Activated CD4-positive, alpha-beta T cell treated with anti-CD3 and anti-CD28 coated beads, Interleukin-2, amount 10 ng/mL, durations not matched to agents 7 days and 5 days (primary cell): Measurements from ENCODE around the gene RAB35. TPM values are rescaled to one million over a fixed set of nuclear protein-coding genes. Genes with fewer than 3 reads are reported as not detected.

Source experiments
- CTCF ChIA-PET: fragments of 350-600 bp; sonication (Branson Sonifier 250); formaldehyde crosslinking; loops from one replicate; lab custom pipeline; 2021; ENCODE audit warnings: antibody characterized with exemption; lab: Charles Lee
- POLR2A ChIA-PET: fragments of 350-600 bp; sonication (Branson Sonifier 250); formaldehyde crosslinking; loops from one replicate; lab custom pipeline; 2021; ENCODE audit warnings: antibody characterized with exemption; lab: Charles Lee
- DNase-seq: peaks from one replicate; pipeline ENCODE4 v3.0.0-alpha.2; 2020
- H3K27ac Mint-ChIP-seq: one replicate; pipeline ENCODE4 v1.8.0; 2021; ENCODE audit warnings: mild to moderate bottlenecking, moderate library complexity, mixed read lengths
- H3K27me3 Mint-ChIP-seq: one replicate; pipeline ENCODE4 v1.8.0; 2021; ENCODE audit warnings: mixed read lengths
- H3K36me3 Mint-ChIP-seq: one replicate; pipeline ENCODE4 v1.8.0; 2021; ENCODE audit warnings: low read depth, mixed read lengths
- H3K4me1 Mint-ChIP-seq: one replicate; pipeline ENCODE4 v1.8.0; 2021; ENCODE audit warnings: mixed read lengths
- H3K4me3 Mint-ChIP-seq: one replicate; pipeline ENCODE4 v1.8.0; 2021; ENCODE audit warnings: mild to moderate bottlenecking, moderate library complexity, mixed read lengths
- H3K9me3 Mint-ChIP-seq: one replicate; pipeline ENCODE4 v1.8.0; 2021; ENCODE audit warnings: mixed read lengths
- total RNA-seq, 2 experiments: library from RNA; stranded (reverse); gene quantifications; one replicate each; pipeline ENCODE4 v1.2.3, GENCODE V29; 2021

The RAB35 gene
- total RNA-seq, 2 experiments from 2014 or later, result 76.5 TPM

DNA sequence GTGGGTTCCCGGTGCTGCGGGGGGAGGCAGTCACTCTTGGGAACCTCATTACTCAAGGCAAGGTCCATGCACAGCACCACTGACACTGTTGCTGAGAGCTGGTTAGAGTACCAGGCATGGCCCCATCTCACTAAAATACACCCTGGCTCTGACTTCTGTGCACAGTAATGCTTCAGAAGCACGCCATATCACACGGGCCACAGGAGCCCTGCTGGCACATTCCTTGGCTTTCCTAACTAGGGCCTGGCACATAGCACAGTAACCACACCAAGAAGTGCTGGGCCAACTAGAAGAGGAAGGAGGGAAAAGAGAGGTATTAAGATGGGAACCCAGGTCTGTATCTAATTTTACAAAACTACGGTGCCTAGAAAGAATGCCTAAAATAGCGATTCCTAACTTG, 13.5 kb upstream of the RAB35 start:
- H3K36me3 Mint-ChIP-seq, result peaks cover 51% of the 10 kb centered on the region
- no peak overlapping the region for H3K27ac Mint-ChIP-seq
- ChIA-PET CTCF (no interaction called here), POLR2A (no interaction called here)
- no peaks in the 10 kb centered on the region for H3K27me3 Mint-ChIP-seq
- no peaks in the 10 kb centered on the region for H3K9me3 Mint-ChIP-seq
- peaks cover 6% of the 10 kb centered on the region for H3K4me1 Mint-ChIP-seq
- no peak overlapping the region for H3K4me3 Mint-ChIP-seq
- DNase-seq, result no peak

DNA sequence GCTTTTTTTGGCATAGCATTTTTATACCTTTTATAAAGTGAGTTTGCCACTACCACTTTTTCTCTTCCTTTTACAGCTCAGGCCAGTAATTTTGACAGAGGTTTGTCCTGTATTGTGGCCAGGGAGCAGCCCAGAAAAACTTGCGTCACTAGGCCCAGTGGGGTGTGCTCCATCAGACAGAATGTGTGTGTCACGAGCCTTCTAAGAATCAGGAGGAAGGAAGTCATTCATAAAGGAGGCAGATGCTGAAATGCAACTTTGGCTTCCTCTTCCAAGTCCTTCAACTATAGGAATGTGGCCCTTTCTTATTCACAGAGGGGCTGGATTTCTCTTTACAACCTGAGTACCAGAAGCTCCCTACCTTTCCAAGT, 10.1 kb upstream of the RAB35 start:
- Mint-ChIP-seq H3K27ac (peak overlapping the region; percentile 72), H3K36me3 (peaks cover 34% of the 10 kb centered on the region), H3K27me3 (no peaks in the 10 kb centered on the region), H3K4me1 (peaks cover 31% of the 10 kb centered on the region), H3K9me3 (no peaks in the 10 kb centered on the region), H3K4me3 (no peak overlapping the region)
- ChIA-PET CTCF (interaction anchor here (1.0 to 1.7 kb wide), 4 partner anchors 9 to 139 kb away, joined by 3 to 5 read pairs (median 4); partner anchors contain the start of genes PXN and RAB35), POLR2A (no interaction called here)
- no peak for DNase-seq

GRCh38 chr12:120125792-120126634, 9.5 kb upstream of the RAB35 start:
- Mint-ChIP-seq H3K36me3 (peaks cover 30% of the 10 kb centered on the region), H3K27ac (no peak overlapping the region), H3K4me3 (no peak overlapping the region), H3K27me3 (no peaks in the 10 kb centered on the region), H3K4me1 (peaks cover 37% of the 10 kb centered on the region), H3K9me3 (no peaks in the 10 kb centered on the region)
- POLR2A ChIA-PET, result interaction anchor here (0.6 kb wide), 1 partner anchor 75 kb away, joined by 4 read pairs; the partner anchor contains the start of gene RPLP0
- DNase-seq, result no peak
- CTCF ChIA-PET, result interaction anchor here (0.8 to 1.7 kb wide), 4 partner anchors 9 to 139 kb away, joined by 3 to 5 read pairs (median 3); partner anchors contain the start of genes PXN and RAB35

- no peak for DNase-seq
- no peaks in the 10 kb centered on the region for H3K27me3 Mint-ChIP-seq
- H3K4me1 Mint-ChIP-seq, result peaks cover 47% of the 10 kb centered on the region
- peaks cover 31% of the 10 kb centered on the region for H3K36me3 Mint-ChIP-seq
- CTCF ChIA-PET, result interaction anchor here (1.6 kb wide), 1 partner anchor 8 kb away, joined by 3 read pairs; the partner anchor contains the start of gene RAB35
- no peak overlapping the region for H3K4me3 Mint-ChIP-seq
- POLR2A ChIA-PET, result interaction anchor here (0.6 kb wide), 1 partner anchor 76 kb away, joined by 4 read pairs; the partner anchor contains the start of gene RPLP0
- H3K9me3 Mint-ChIP-seq, result no peaks in the 10 kb centered on the region
- no peak overlapping the region for H3K27ac Mint-ChIP-seq
Measured at GRCh38 chr12:120125029-120125428, 8.5 kb upstream of the RAB35 start.

- Mint-ChIP-seq H3K27me3 (no peaks in the 10 kb centered on the region), H3K4me1 (peaks cover 68% of the 10 kb centered on the region), H3K36me3 (peaks cover 21% of the 10 kb centered on the region), H3K9me3 (no peaks in the 10 kb centered on the region), H3K4me3 (peak overlapping the region; percentile 37), H3K27ac (peak overlapping the region; percentile 93)
- CTCF ChIA-PET, result interaction anchor here (0.6 to 1.7 kb wide), 3 partner anchors 10 to 106 kb away, joined by 3 to 4 read pairs (median 4); no protein-coding TSS in a partner anchor
- POLR2A ChIA-PET, result interaction anchor here (0.6 to 1.2 kb wide), 3 partner anchors 17 to 143 kb away, joined by 3 to 4 read pairs (median 3); no protein-coding TSS in a partner anchor
- DNase-seq, result peak; percentile 48
Measured at GRCh38 chr12:120121766-120122293, 5.3 kb upstream of the RAB35 start.

DNA sequence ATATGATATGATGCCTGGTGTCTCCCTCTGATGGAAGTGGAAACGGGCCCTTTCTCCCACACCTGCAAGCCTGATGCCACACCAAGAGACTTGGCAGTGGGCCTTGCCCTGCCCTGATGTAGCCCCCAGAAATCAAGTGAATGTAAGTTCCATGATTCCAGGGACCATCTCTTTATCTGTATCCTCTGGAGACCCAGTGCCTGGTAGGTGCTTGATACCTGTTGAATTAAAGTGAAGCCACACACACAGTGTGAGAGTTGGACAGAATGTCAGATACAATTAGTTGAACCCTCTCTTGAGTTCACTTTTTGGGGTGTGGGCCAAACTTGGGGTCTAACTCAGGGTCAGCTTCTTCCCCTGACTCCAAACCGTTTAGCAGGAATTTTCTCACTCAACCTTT, 4.8 kb upstream of the RAB35 start:
- Mint-ChIP-seq H3K4me3 (no peak overlapping the region), H3K27me3 (no peaks in the 10 kb centered on the region), H3K27ac (peak overlapping the region; percentile 93), H3K4me1 (peaks cover 64% of the 10 kb centered on the region), H3K36me3 (peaks cover 16% of the 10 kb centered on the region), H3K9me3 (no peaks in the 10 kb centered on the region)
- ChIA-PET POLR2A (interaction anchor here (1.2 kb wide), 1 partner anchor 80 kb away, joined by 3 read pairs; no protein-coding TSS in a partner anchor), CTCF (interaction anchor here (0.6 to 1.7 kb wide), 4 partner anchors 9 to 107 kb away, joined by 3 to 4 read pairs (median 4); partner anchors contain the start of gene RPLP0)
- no peak for DNase-seq

DNA sequence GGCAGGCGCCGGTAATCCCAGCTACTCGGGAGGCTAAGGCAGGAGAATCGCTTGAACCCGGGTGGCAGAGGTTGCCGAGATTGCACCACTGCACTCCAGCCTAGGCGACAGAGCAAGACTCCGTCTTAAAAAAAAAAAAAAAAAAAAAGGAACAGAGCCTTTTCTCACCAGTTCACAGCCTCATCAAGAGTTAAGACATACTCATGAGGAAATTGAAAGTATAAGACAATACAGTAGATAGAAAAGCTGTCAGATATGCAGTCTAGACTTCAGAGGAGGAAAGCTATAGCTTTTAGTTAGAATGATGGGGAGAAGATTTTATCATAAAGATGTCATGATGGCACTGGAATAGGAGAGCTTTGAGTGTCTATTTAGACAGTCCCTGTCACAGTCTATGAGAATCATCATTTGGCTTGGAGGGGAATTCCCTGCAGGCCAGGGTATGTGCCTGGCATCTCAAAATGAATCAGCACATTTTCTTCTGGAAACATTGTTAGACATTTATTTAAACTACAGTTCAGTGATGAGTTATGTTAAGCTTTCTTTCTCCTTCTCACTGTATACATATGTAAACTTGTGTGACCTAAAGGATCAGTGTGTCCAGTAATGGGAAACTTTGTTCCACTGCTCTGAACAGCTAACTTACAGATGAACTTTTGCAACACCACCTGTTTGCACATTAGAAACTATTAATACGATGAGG, 2.9 kb upstream of the RAB35 start:
- ChIA-PET CTCF (interaction anchor here (0.6 to 1.7 kb wide), 10 partner anchors 11 to 436 kb away, joined by 3 to 8 read pairs (median 3); partner anchors contain the start of genes PXN and RPLP0), POLR2A (no interaction called here)
- Mint-ChIP-seq H3K4me1 (peaks cover 77% of the 10 kb centered on the region), H3K36me3 (peaks cover 30% of the 10 kb centered on the region), H3K27me3 (no peaks in the 10 kb centered on the region), H3K4me3 (peak overlapping the region; percentile 5), H3K9me3 (no peaks in the 10 kb centered on the region), H3K27ac (peak overlapping the region; percentile 7)
- no peak for DNase-seq

GRCh38 chr12:120118321-120119061, 1.9 kb upstream of the RAB35 start:
- ChIA-PET CTCF (interaction anchor here (1.1 to 1.4 kb wide), 3 partner anchors 16 to 132 kb away, joined by 3 to 5 read pairs (median 3); no protein-coding TSS in a partner anchor), POLR2A (interaction anchor here (1.7 to 2.2 kb wide), 2 partner anchors 82 to 130 kb away, joined by 5 to 11 read pairs; partner anchors contain the start of genes BICDL1 and RPLP0)
- H3K9me3 Mint-ChIP-seq, result no peaks in the 10 kb centered on the region
- H3K4me1 Mint-ChIP-seq, result peaks cover 72% of the 10 kb centered on the region
- H3K4me3 Mint-ChIP-seq, result peak overlapping the region; percentile 89
- no peak overlapping the region for H3K27ac Mint-ChIP-seq
- no peaks in the 10 kb centered on the region for H3K27me3 Mint-ChIP-seq
- no peak for DNase-seq
- peaks cover 34% of the 10 kb centered on the region for H3K36me3 Mint-ChIP-seq

- H3K27ac Mint-ChIP-seq, result peak overlapping the region; percentile 89
- ChIA-PET CTCF (interaction anchor here (1.1 to 4.3 kb wide), 6 partner anchors 8 to 110 kb away, joined by 3 to 20 read pairs (median 4); partner anchors contain the start of gene RPLP0), POLR2A (interaction anchor here (0.7 to 2.2 kb wide), 3 partner anchors 31 to 129 kb away, joined by 3 to 11 read pairs (median 5); partner anchors contain the start of genes BICDL1 and RPLP0)
- peak overlapping the region; percentile 89 for H3K4me3 Mint-ChIP-seq
- no peaks in the 10 kb centered on the region for H3K27me3 Mint-ChIP-seq
- peaks cover 38% of the 10 kb centered on the region for H3K36me3 Mint-ChIP-seq
- peaks cover 71% of the 10 kb centered on the region for H3K4me1 Mint-ChIP-seq
- DNase-seq, result no peak
- no peaks in the 10 kb centered on the region for H3K9me3 Mint-ChIP-seq
Measured at GRCh38 chr12:120117961-120118320, 1.4 kb upstream of the RAB35 start.

GRCh38 chr12:120116792-120117651, 469 bp upstream of the RAB35 start:
- Mint-ChIP-seq H3K27me3 (no peaks in the 10 kb centered on the region), H3K4me1 (peaks cover 77% of the 10 kb centered on the region), H3K27ac (peak overlapping the region; percentile 89), H3K36me3 (peaks cover 43% of the 10 kb centered on the region), H3K4me3 (peak overlapping the region; percentile 89), H3K9me3 (no peaks in the 10 kb centered on the region)
- ChIA-PET CTCF (interaction anchor here (0.6 to 4.3 kb wide), 8 partner anchors 8 to 449 kb away, joined by 3 to 20 read pairs (median 4); partner anchors contain the start of genes PRKAB1 and RPLP0), POLR2A (interaction anchor here (0.7 to 2.2 kb wide), 6 partner anchors 30 to 176 kb away, joined by 3 to 11 read pairs (median 5); partner anchors contain the start of genes BICDL1, RNU4-1 and RPLP0)
- DNase-seq, result peak; percentile 97
